OCI-LY7 (cell line): ENCODE measurements around the gene PDE10A. TPM values are rescaled to one million over a fixed set of nuclear protein-coding genes. Genes with fewer than 3 reads are reported as not detected.

Source experiments
- BruUV-seq: library from RNA; stranded (reverse); fragments of 400-500 nt; replicated peaks from 2 replicates; lab custom pipeline; 2021; lab: Mats Ljungman, UMichigan
- CTCF ChIA-PET: fragments of 300-600 bp; sonication (Branson Sonifier 250); formaldehyde crosslinking; loops from one replicate; lab custom pipeline; 2022; ENCODE audit warnings: antibody characterized with exemption; ENCODE audit not compliant: unreplicated experiment; lab: Charles Lee
- POLR2A ChIA-PET: fragments of 300-600 bp; sonication (Branson Sonifier 250); formaldehyde crosslinking; loops from one replicate; lab custom pipeline; 2022; ENCODE audit warnings: antibody characterized with exemption; lab: Charles Lee
- DNase-seq: peaks from one replicate; pipeline ENCODE4 v3.0.0-alpha.2; 2015; ENCODE audit warnings: low spot score
- H2AFZ ChIP-seq: fragments of 200-600 bp; sonication (generic), shearing (Covaris generic); 2 replicates; pipeline ENCODE4 v1.6.1; 2014; ENCODE audit warnings: mild to moderate bottlenecking, antibody characterized with exemption, low read length, moderate library complexity
- H3K27ac ChIP-seq: fragments of 200-600 bp; sonication (generic); 2 replicates; pipeline ENCODE4 v1.5.1; 2014; ENCODE audit warnings: mixed run types, low read depth, mild to moderate bottlenecking, moderate library complexity, low read length, inconsistent platforms; ENCODE audit not compliant: poor library complexity, severe bottlenecking
- H3K36me3 ChIP-seq: fragments of 200-600 bp; sonication (generic); 2 replicates; pipeline ENCODE4 v1.6.1; 2014; ENCODE audit warnings: mild to moderate bottlenecking, antibody characterized with exemption, low read length, moderate library complexity, mixed read lengths; ENCODE audit not compliant: insufficient read depth
- H3K4me1 ChIP-seq: fragments of 200-600 bp; sonication (generic); 2 replicates; pipeline ENCODE4 v1.5.1; 2014; ENCODE audit warnings: mild to moderate bottlenecking, low read length; ENCODE audit not compliant: insufficient read depth, poor library complexity, severe bottlenecking
- H3K4me2 ChIP-seq: fragments of 200-600 bp; sonication (generic); 2 replicates; pipeline ENCODE4 v1.6.1; 2014; ENCODE audit warnings: mild to moderate bottlenecking, low read length
- H3K4me3 ChIP-seq: fragments of 200-600 bp; sonication (generic); 2 replicates; pipeline ENCODE4 v1.5.1; 2014; ENCODE audit warnings: mild to moderate bottlenecking, low read depth, low read length; ENCODE audit not compliant: poor library complexity, severe bottlenecking
- H3K79me2 ChIP-seq: fragments of 200-600 bp; sonication (generic); 2 replicates; pipeline ENCODE4 v1.6.1; 2016; ENCODE audit warnings: low read depth, mild to moderate bottlenecking, low read length, moderate library complexity, mixed read lengths; ENCODE audit not compliant: insufficient read depth
- H3K9me2 ChIP-seq: fragments of 200-600 bp; sonication (generic); 2 replicates; pipeline ENCODE4 v1.6.1; 2016; ENCODE audit warnings: mild to moderate bottlenecking, low read length, mixed read lengths; ENCODE audit not compliant: insufficient read depth
- H3K9me3 ChIP-seq: fragments of 200-600 bp; sonication (generic); 2 replicates; pipeline ENCODE4 v1.6.1; 2014; ENCODE audit warnings: mild to moderate bottlenecking, mixed run types, low read length, mixed read lengths
- H4K20me1 ChIP-seq: fragments of 200-600 bp; sonication (generic); 2 replicates; pipeline ENCODE4 v1.6.1; 2014; ENCODE audit warnings: mild to moderate bottlenecking, antibody characterized with exemption, low read length, moderate library complexity, mixed read lengths; ENCODE audit not compliant: insufficient read depth
- CTCF ChIP-seq: fragments of 200-600 bp; sonication (generic); conservative IDR thresholded peaks from 2 replicates; pipeline ENCODE4 v1.5.1; 2014; ENCODE audit warnings: mild to moderate bottlenecking, antibody characterized with exemption, low read length, moderate library complexity, mixed read lengths
- EZH2phosphoT487 ChIP-seq: fragments of 200-600 bp; sonication (generic); IDR thresholded peaks from 2 replicates; pipeline ENCODE4 v1.6.1; 2018; ENCODE audit warnings: low read depth, borderline replicate concordance, mild to moderate bottlenecking, mixed run types, antibody characterized with exemption, low read length, moderate library complexity, mixed read lengths
- intact Hi-C: fragments of 100-400 bp; cut with micrococcal nuclease; formaldehyde crosslinking; loops from one replicate; pipeline ENCODE4 v1.10.0; 2022; ENCODE audit not compliant: unreplicated experiment
- total RNA-seq, 2 experiments: library from RNA; depleted of rRNA in 1 of 2; stranded (reverse); fragments of >200 nt in 1 of 2; shearing (Covaris generic) in 1 of 2; gene quantifications; 2 replicates each; pipeline ENCODE4 v1.2.3, GENCODE V29; 2014 to 2022

PDE10A gene
- total RNA-seq, 2 experiments from 2014 or later: not detected

- Histone ChIP-seq H4K20me1 (no peaks in the 10 kb centered on the region), H3K9me2 (no peaks in the 10 kb centered on the region), H3K9me3 (no peaks in the 10 kb centered on the region), H3K4me3 (no peak overlapping the region), H3K27ac (no peak overlapping the region), H3K36me3 (no peaks in the 10 kb centered on the region), H3K4me2 (no peak overlapping the region), H2AFZ (no peak overlapping the region), H3K79me2 (no peaks in the 10 kb centered on the region), H3K4me1 (no peaks in the 10 kb centered on the region)
- CTCF ChIA-PET: no interaction called here
- POLR2A ChIA-PET: no interaction called here
- DNase-seq: no peak
- BruUV-seq: no TSS peak
- intact Hi-C loops: no loop called here
- TF ChIP-seq CTCF (no peak), EZH2phosphoT487 (no peak)
These were observed 44.2 kb upstream of the PDE10A start for GRCh38 chr6:165707067-165707853.

- intact Hi-C loops: no loop called here
- POLR2A ChIA-PET: no interaction called here
- no peaks in the 10 kb centered on the region for H4K20me1 ChIP-seq
- TF ChIP-seq CTCF (no peak), EZH2phosphoT487 (no peak)
- CTCF ChIA-PET: no interaction called here
- no peak overlapping the region for H3K4me2 ChIP-seq
- H3K79me2 ChIP-seq: no peaks in the 10 kb centered on the region
- H3K4me3 ChIP-seq: no peak overlapping the region
- no TSS peak for BruUV-seq
- H3K9me3 ChIP-seq: no peaks in the 10 kb centered on the region
- H3K9me2 ChIP-seq: no peaks in the 10 kb centered on the region
- no peaks in the 10 kb centered on the region for H3K4me1 ChIP-seq
- DNase-seq: no peak
- no peak overlapping the region for H2AFZ ChIP-seq
- H3K36me3 ChIP-seq: no peaks in the 10 kb centered on the region
- no peak overlapping the region for H3K27ac ChIP-seq
These were observed 42.9 kb upstream of the PDE10A start for GRCh38 chr6:165705941-165706340.

- Histone ChIP-seq H3K4me1 (no peaks in the 10 kb centered on the region), H3K27ac (no peak overlapping the region), H3K9me2 (no peaks in the 10 kb centered on the region), H3K79me2 (no peaks in the 10 kb centered on the region), H3K4me3 (no peak overlapping the region), H3K36me3 (no peaks in the 10 kb centered on the region), H2AFZ (no peak overlapping the region), H4K20me1 (no peaks in the 10 kb centered on the region), H3K9me3 (no peaks in the 10 kb centered on the region), H3K4me2 (no peak overlapping the region)
- ChIA-PET CTCF (no interaction called here), POLR2A (no interaction called here)
- no peak for DNase-seq
- intact Hi-C loops: no loop called here
- BruUV-seq: no TSS peak
- TF ChIP-seq EZH2phosphoT487 (no peak), CTCF (no peak)
These were observed 41.2 kb upstream of the PDE10A start for GRCh38 chr6:165704045-165704748.
